Stimulated activated CD4-positive, alpha-beta T cell treated with anti-CD3 and anti-CD28 coated beads, Interleukin-2, amount 100 ng/mL, for 24 hours (primary cell): ENCODE results near the gene CD300LG.
"Not testable (repeated sequence)": the region's sequence is repeated elsewhere in the genome, so short reads cannot be mapped to it uniquely, and the experiment has no call there.

Experiments
- DNase-seq, 2 donors: peaks; one replicate each; pipeline ENCODE4 v3.0.0-alpha.2; 2020

The CD300LG gene

DNA sequence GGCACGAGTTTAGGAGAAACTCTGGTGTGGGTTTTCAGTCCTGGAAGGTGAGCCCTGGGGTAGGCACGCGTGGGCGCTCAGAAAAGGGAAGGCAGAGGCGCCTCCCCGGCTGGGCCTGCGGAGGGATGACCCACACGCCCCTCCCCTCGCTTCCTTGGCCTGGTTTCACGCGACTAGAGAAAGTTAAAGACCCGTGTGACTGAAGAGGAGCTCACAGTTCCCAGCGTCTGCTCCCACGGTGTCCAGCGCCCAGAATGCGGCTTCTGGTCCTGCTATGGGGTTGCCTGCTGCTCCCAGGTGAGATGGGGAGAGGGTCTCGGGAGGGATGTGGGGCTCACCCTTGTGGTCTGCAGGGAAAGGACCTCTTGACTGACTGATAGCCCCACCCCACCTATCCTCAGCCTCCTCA is at the start of gene CD300LG:
Gene CD300LG, plus strand, starts transcription at position 214 of the 409 bp plus-strand sequence. Its CDS starts 41 bp downstream, at position 255.
- DNase-seq, result no peak

- DNase-seq, result not testable (repeated sequence)
These were observed 49.0 kb upstream of the CD300LG start for GRCh38 chr17:43798024-43798423.

- DNase-seq, result no peak
These were observed 47.9 kb upstream of the CD300LG start for GRCh38 chr17:43799047-43799446.

DNA sequence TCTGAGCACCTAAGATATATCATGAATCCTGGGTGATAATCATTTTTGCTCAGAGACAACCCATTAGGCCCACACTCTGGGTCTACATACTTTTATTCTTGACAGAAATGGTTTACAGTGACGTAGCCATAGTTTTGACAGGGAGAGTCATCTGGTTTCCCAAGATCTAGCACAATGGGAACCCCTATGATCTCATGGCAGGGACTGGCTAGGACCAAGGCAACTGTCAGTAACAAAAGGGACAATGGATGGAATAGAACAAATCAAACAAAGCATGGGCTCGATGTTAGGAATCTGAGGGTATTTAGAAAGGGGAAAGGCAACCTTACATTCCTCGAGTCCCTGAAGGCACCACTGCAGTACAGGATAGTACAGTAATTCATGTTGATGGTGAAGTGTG is 46.2 kb upstream of the CD300LG start:
- DNase-seq, result no peak

DNA sequence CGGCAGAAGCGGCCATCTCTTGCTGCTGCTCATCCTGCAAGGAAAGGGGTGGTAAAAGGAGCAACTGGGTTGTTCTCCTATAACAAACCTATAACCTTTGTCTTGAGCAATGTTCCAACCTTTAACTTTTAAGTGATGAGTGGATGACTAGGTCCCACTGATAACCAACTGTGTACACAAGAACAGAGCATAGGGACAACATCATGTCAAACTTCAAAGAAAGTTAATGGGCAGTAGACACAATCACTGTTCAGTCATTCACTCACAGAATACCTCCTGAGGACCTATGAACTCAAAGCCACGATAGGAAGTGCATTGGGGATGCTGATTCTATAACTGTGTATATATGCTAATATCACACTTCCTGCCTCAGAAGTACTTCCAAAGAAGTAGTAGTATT is 45.1 kb upstream of the CD300LG start:
- DNase-seq, result no peak

GRCh38 chr17:43803758-43804157 is 43.2 kb upstream of the CD300LG start:
- DNase-seq, result no peak

DNA sequence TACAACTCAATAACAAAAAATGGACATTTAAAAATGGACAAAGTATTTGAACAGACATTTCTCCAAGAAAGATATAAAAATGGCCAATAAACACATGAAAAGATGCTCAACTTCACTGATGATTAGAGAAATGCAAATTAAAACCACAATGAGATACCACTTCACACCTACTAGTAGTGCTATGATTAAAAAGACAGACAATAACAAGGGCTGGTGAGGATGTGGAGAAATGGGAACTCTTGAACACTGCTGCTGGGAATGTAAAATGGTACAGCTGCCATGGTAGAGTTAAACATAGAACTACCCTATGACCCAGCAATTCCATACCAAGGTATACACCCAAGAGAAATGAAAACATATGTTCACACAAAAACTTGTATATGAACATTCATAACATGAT is 41.9 kb upstream of the CD300LG start:
- DNase-seq, result no peak

DNA sequence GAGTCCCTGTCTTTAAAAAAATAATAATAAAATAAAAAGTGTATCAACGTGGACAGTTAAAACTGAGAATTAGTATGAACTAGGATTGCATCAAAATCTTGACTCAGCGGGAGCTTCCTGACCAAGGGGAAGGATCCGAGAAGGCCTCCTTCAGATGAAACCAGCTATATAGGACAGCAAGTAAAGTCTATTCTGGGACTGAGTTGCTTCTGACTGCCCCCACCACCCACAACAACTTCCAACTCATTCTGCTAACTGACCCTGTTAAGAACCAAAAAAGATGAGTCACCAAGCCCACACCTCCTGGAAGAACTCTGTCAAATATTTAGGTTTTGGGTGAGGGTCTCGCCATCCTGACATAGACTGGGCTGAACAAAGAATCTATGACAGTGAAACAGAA is 38.9 kb upstream of the CD300LG start:
- no peak for DNase-seq

DNA sequence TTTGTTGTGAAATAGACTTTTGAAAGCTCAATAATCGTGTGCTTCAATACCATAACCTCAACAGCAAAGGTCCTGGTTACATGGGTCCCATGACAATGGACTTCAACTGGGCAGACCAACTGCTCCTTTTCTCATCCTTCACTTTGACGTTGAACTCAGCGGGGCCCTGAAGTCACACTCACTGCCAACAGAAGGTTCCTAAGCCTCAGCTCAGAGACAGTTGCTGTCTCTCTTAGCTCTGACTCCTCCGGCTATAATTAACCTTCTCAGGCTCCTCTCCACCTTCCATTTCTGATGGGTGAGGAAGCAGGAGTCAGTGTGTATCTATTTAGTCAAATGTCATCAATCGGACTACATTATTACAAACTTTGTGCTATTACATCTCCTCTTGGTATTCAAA is 37.9 kb upstream of the CD300LG start:
- DNase-seq, result no peak

DNA sequence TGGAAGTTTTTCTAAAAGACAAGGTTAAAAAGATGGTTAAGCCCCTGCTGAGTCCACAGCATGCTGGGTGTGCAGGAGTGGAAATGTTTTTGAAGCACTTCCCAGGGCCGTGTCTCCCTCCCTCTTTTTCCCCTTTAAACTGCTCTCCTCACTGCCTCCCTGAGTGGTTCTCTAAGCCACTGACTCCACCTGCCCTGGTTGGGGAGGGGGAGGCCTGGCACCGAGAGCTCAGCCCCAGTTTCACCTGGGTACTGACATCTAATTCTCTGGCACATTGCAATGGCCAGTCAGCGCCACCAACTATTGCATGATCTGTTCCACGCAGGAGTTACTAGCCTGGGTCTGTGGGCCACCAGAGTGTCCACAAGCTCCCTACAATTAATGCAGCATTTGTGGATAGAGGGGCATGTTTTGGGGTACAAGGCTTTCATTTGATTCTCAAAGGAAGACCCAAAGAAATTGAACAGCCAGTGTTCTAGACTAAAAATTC is 36.7 kb upstream of the CD300LG start:
- no peak for DNase-seq

- no peak for DNase-seq
These were observed 36.2 kb upstream of the CD300LG start for GRCh38 chr17:43810823-43811222.

GRCh38 chr17:43812396-43813265 is 34.3 kb upstream of the CD300LG start:
- DNase-seq, result no peak

DNA sequence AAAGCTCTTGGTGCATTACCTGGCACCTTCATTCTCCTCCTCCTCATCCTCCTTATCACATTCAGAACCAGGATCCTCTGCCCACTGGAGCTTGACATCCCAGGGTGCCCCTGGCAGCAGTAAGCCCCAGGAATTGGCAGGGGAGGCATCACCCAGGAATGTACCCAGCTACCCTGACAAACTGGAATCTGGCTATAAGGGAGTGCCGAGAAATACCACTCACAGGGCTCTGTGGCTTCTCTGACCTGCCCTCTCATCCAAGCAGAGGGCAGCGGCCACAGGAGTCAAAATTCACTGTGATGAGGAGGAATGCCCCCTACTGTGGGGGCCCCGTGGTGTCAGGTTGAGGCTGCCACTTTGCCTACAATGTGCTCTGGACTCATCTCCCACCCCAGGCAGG is 33.6 kb upstream of the CD300LG start:
- no peak for DNase-seq

DNA sequence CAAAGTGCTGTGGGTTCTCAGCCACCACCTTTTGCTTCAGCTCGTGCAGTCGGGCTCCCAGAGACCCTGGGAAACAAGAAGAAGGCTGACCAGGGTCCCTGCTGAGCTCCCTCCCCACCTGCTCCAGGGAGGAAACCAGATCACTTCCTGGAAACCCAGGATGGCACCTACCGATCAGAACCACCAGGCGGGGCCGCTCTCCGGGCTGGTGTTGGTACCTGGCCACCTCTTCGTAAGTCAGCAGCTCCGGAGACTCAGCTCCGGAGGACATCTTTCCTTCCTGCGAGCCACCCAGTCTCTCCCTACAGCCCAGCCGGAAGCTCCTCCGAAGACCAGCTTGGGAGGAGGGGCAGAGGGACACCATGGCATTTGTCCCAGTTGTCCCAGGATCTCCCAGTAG is 33.0 kb upstream of the CD300LG start:
- no peak for DNase-seq

DNA sequence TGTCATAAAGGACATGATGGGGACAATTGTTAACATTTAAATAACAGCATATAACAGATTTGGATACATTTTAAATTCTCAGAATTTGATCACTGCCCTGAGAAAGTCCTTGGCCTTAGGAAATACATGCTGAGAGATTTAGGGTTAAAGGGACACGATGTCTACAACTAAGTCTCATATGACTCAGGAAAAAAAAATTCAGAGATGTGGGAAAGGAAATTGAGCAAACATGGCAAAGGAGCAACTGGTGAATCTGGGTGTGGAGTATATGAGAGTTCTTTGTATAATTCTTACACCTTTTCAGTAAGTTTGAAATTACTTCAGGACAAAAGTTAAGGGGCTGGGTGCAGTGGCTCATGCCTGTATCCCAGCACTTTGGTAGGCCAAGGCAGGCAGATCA is 32.3 kb upstream of the CD300LG start:
- DNase-seq, result no peak

GRCh38 chr17:43816336-43817320 is 30.3 kb upstream of the CD300LG start:
- no peak for DNase-seq

- DNase-seq, result no peak
These were observed 29.1 kb upstream of the CD300LG start for GRCh38 chr17:43817826-43818225.

GRCh38 chr17:43818966-43819365 is 28.0 kb upstream of the CD300LG start:
- DNase-seq, result no peak

DNA sequence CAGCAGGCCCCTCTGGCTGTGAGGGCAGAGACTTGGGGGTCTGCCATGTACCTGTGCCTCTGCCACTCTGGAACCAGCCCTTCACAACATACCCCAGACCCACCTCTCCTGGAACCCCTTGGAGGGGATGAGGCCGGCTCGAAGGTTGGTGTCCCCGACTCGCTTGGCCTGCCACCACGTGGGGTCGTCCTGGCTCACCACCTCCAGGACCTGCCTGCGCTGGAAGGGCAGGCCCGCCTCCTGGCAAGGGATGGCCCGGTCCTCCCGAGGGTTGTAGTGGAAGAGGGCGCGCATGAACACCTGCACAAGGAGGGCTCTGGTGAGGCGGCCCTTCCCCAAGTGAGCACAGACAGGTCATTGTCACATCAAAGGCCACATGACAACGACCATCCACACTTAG is 26.2 kb upstream of the CD300LG start:
- DNase-seq, result no peak

- DNase-seq, result no peak
These were observed 24.3 kb upstream of the CD300LG start for GRCh38 chr17:43822570-43823190.

- DNase-seq, result no peak
These were observed 23.5 kb upstream of the CD300LG start for GRCh38 chr17:43823350-43824084.

DNA sequence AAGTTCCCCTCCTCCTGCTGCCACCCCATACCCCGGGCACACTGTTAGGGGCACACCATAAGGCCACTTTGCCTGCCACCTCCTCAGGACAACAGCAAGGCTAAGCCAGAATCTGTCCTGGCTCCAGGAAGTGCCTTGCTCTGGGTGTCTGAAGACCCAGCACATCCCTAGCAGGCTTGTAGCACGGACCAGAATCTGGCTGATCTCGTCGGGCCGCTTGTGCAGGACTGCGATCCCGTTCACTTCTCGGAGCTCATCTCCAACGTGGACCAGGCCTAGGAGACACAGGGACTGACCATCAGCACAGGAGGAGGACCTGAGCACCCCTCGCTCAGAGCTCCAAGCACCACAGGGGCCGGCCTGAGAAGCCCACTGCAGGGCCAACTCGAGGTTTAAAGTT is 21.4 kb upstream of the CD300LG start:
- DNase-seq, result no peak
